Stimulated activated CD4-positive, alpha-beta T cell treated with anti-CD3 and anti-CD28 coated beads, Interleukin-4, amount 100 ng/mL, for 1 hour (primary cell): ENCODE results near the gene KRT71.

Experiments used
- DNase-seq: peaks from one replicate; pipeline ENCODE4 v3.0.0-alpha.2; 2020

KRT71 gene

DNA sequence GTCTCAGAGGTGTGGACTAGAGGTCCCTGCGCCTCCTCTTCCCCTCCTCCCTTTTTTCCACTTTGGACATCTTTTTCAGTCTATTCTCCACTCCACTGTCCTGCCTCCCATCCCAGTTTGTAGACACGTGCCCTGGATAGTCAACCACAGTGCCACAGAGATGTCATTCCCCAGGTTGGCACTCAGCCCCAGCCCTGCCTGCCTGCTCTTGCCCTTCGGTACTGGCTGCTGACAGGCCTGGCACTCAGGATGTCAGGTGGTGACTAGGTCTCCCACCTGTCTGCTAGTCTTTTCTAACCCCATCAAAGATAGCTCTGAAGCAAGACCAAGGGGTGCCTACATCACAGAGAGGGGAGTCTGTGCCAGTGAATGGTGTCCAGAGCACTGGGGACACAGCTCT, 15.8 kb downstream of the KRT71 start:
- no peak for DNase-seq

DNA sequence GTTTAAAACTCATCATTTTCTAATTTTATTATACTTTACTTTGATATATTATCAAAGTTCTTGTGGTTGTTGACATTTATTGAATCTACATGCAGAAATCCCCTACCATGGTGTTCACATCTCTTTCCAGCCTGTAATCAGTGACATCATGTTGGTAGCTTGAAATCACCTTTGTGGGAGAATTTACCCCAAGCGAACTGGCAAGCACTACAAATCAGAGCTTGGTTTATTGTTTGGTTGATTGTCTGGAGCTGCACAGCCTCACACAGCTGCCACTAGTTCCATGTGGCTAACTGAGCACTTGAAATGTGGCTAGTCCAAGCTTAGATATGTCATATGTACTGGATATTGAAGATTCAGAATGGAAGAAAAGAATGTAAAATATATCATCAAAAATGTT, 17.4 kb downstream of the KRT71 start:
- no peak for DNase-seq

DNA sequence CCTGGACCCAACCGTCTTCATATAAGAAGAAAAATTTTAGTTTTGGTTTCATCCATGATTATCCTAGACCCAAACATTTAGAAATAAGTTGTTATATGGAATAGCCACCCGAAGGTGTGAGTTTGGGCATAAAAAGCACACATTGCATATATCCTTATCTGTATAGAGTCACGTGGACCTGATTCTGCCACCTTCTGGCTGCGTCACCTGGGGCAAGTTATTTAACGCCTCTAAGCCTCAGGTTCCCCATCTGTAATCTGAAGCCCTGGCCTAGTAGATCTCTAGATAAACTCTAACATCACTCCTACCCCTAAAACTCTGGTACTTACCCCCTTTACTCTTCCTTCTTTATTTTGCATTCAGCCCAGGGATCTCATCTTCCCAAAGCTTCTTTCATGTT, 18.5 kb downstream of the KRT71 start:
- no peak for DNase-seq

DNA sequence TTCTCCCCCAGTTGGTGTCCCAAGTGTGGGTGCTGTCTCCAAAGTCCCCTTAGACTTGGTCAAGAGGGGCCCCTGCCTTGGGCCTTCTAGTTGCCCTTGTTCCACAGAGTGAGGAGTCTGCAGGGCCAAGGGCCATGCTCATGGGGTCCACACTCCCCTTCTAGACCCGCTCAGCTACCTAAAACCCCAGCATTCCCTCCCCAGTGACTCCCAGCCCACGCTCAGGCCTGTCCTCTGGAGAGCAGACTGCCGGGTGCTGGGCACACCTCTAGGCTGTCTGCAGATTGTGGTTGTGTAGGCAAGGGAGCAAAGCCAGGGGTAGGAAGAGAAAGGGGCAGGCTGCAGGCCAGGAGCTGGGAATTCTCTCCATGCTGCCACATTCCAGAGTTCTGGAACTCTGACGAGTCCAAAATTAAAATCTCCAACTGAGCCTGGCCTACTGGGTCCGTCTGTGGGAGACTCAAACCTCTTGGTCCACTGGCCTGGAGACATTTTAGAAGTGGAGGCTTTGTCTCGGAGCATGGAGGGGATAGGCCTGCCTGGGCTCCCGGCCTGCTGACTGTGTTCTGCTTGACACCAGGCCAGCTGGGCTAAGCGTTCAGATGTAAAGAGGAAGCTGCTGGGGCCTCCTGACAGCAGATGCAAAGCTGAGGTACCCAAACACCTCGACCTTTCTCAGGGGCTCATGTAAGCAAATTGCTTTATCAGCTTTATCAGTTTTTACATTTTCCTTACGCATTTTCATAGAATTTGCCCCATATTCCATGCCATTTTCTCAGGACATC, 19.1 kb downstream of the KRT71 start:
- DNase-seq: no peak

DNA sequence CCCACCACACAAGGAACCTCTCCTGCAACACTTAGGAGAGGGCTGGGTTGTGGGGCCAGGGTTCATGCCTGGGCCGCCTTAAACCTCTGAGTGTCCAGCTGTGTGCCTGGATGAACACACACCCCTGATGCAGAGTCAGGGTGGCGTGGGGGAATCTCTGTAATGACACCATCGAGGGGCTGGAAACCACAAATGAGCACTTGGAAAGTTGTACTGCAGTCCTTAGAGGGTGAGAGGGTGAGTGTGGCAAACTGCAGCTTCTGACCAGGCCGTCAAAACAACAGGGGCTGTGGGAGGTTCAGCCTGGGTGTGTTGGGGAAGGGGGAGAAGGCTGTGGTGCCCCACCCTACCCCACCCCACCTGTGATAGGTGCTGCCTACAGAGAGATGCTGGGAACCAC, 20.3 kb downstream of the KRT71 start:
- no peak for DNase-seq

DNA sequence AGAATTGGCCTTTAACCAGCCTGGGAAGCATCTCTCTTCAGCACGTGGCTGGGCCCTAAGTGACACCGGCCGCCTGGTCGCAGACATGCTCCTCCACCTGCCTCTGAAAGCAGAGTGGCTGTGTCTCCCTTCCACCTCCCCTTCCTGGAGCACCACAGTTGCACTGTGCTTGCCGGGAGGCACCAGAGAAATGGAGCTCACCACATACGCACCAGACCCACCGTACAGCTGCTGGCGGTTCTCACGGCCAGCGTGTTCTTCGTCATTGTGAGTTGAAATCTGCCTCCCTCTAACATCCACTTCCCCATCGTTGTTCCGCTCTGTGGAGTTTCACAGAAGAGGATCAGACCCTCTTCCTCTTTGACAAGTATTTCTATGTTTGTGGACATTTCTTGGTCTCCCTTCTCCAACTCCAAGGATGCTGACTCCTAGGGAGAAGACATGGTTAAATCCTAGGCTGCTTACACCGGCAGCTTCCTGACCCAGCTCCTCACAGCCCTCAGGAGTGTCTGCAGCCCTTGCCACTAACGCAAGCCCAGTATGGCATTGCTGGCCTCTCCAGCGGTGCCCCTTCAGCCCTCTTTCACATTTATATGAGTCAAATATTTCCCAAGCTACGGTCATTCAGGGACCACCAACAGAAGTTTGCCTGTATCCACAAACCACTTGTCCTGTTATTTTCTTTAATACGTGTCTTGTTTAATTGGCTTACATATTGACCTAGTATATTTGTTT, 21.2 kb downstream of the KRT71 start:
- DNase-seq: no peak

DNA sequence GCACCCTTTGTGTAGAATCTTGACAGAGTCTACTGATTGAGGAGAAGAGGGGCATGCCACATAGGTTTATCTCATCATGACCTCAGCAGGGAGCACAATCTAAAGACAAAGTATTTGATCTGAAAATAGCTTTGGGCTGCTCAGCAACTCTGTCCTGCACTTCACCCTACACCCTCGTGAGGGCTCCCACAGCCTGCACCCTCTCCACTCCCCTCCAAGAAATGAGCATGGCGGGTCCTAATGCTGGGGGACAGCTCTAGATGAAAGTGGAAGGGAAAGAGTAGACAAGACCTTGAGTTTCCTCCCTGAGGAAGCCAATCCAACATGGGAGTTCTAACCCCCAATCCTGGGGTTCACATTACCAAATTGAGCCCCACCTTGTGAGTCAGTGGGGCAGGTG, 22.0 kb downstream of the KRT71 start:
- no peak for DNase-seq

DNA sequence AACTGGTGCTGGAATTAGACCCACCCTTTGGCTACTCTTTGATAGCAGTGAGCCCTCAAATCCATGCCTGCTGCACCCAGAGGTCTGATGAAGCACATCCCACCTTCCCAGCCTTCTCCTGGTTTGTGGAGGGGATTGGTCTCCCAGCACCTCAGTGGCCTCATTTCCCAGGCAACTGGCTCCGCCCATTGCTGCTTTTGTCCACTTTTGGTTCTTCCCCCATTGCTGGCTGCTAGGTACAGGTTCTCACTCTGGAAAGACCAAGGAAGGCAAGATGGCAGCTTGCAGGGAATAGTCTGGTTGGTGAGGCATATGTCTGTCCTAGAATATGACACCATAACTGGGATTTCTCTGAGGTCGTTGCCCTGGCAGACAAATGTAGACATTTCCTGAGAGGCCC, 22.6 kb downstream of the KRT71 start:
- DNase-seq: no peak

DNA sequence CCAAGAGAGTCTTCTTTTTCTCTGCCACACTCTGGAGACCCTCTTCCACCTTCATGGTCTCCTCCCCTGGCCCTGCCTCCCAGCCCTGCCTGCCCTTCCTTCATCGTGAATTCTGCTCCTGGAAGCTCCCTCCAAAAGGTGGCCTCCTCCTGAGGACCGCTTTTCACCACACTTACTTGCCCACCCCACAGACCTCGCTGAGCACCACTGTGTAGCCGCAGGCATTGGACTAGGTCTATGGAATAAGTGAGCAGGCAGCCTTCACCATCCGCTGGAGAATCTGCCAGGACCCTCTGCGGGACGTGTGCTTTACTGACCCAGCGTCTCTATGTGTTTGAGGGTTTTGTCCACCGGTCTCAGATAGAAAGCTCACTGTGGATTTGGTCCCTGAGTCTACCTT, 23.1 kb downstream of the KRT71 start:
- DNase-seq: no peak

DNA sequence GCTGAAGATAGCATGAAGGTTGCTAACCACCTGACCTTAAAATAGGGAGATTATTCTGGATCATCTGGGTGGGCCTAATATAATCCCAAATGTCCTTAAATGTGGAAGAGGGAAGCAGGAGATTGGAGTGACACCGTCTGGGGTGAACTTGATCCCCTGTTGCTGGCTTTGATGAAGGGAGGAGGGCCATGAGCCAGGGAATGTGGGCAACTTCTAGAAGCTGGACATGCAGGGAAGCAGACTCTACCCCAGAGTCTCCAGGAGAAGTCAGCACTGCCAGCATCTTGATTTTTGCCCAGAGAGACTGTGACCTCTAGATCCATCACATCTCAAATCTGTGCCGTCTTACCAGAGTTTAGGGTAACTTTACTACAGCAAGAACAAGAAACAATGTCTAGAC, 23.5 kb downstream of the KRT71 start:
- no peak for DNase-seq

DNA sequence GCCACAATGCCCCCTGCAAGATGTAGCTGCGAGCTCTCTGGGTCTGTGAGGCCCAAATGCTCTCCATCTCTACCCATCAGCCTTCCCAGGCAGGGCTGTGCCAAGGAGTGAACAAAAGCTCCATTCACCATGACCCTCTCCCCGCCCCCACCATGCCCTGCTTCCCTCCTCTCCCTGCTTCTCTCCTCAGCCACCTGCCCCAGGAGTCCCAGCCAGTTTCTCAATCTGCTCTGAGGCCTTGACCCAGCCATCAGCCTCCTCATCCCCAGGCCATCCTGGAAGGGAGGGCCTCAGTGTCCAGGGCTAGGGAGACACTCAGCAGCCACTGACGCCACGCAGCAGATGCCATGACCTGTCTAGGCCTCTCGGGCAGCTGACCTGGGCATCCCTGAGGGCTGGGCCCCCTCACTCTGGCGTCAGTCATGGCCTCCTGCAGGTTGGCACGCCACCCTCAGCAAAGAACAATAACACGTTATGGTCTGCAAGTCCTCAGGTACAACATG, 24.3 kb downstream of the KRT71 start:
- no peak for DNase-seq

DNA sequence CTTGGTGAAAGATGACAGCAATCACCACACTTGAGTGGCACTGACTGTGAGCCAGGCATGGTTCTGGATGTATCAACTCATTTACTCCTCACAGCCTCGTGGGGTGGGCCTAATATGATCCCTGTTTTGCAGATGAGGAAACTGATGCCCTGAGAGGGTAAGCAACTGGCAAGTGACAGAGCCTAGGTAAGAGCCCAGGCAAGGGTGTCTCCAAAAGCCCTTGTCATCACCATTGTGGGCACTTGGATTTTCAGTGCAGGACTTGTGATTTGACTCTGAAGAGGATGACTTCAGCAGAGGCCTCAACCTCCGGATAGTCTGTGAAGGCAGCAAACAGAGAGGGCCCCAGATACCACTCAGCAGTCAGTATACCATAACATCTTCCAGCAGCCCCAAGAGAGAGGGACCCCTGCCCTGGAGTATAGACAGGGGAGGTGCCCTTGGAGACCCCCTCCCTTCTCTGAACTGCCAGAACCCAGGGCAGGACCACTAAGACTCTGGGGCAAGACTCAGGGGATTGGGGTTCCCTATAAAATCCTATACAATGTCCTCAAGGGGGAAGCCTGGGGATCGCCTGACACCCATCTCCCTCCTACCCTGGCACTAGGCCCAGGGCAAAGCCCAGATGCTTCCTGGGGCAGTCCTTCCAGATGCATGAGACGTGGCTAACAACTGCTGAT, 25.7 kb downstream of the KRT71 start:
- no peak for DNase-seq

DNA sequence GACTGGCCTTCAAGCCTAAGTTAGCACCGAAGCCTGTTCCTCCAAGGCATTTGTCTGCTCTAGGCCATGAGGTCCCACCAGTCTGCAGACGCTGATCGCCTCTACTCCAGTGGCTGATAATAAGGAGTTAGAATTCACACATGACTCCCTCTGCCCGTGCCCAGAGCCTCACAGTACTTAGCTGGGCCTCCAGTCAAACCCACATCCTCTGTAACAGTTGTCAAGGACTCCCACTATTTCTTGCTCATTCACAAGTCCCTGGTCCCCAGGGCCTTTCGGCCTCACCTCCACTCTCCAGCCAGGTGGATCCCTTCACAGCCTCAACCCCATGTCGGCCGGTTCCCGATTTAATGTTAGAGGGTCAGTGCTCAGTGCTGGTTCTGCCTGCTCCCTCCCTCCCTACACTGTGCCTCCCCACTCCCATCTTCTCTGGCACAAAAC, 26.4 kb downstream of the KRT71 start:
- DNase-seq: no peak

DNA sequence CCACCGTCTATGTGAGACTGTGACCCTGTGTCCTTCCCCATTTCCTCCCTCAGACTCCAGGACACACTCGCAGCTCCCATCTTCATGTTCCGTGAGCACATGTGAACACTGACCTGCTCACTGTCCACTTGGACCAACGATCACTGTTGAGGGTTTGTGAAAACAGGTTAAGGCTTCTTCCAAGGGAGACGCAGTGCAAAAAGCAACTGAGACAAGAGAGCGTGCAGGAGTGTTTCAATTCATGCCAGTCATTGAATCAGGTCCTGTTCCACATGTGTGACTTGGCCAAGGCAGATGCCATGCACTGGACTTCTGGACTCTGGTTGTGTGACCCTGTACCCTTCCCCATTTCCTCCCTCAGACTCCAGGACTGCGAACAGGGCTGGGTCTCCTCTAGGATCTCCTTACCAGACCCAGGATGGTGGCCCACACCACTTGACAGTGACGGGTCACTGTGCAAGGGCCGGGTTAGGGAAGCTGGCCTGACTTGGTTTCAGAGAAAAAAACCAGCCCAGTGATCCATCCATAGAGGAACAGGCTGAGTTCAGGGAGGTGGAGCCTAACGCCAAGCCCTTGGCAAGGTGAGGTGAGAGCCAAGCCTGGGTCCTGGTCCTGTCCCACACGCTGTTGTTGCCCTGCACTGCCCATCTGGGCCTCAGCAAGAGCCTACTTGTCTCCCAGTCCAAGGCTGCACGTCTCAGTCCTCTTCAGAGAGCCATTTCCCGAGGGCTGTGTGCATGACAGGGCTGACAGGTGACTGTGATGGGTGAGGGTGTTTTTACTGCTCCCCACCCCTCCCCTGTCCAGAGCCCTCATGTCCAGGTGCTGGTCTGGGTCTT, 27.1 kb downstream of the KRT71 start:
- DNase-seq: no peak

DNA sequence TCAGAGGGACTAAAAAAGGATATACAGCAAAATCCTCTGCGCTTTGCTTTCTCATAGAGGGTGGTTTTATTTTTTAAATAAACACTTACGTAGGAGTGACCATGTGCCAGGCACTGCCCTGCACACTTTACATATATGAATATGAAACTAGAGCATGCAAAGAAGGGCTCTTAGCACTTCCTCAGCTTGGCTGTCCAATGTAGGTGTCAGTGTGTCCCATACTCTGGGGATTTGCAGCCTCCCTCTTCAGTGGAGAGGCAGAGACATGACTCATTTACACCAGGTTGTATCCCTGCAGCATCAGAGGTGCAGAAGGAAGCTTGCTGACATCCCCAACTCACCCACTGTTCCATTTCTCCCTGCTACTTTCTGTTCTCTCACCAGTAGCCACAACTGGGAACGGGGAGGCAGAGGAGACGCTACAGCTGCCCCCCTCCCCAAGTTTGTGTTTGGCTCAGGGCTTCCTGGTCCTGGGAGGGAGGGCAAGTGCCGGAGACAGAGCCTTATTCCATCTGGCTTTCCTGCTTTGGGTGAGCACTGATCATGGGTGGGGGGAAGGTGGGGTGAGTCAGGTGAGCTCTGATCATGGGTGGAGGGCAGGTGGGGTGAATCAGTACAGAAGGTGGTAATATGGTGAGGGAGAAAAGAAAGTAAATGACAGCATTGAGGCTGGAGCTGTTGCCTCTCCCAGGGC, 27.9 kb downstream of the KRT71 start:
- no peak for DNase-seq

DNA sequence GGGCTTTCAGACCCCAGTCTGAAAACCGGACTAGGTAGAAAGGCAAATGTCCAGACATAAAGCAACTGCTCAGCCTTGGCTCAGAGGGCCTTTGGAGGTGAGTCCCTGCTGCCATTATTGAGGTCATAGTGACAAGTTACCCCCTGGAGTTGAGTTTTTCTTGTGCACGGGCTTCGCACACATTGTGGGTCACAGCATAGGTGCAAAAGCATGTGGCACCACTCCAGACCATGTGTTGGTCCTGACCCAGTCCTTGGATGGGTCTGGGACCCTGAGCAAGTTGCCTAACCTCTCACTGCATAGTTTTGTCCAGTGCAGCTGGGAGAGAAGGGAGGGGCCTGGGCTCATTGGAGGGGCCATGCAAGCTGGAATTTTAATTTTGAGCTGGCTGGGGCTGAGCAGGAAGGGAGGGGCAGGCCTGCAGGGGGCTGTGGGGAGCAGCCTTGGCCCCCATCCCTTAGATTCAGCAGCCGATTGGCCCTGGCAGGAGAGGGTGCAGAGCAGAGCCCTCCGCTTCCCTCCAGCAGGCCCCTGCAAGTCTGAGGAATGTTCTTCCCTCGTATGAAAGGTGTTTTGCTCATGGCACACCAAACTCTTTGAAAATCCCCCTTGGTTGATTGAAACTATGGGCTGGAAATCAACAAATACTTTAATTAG, 28.6 kb downstream of the KRT71 start:
- no peak for DNase-seq

DNA sequence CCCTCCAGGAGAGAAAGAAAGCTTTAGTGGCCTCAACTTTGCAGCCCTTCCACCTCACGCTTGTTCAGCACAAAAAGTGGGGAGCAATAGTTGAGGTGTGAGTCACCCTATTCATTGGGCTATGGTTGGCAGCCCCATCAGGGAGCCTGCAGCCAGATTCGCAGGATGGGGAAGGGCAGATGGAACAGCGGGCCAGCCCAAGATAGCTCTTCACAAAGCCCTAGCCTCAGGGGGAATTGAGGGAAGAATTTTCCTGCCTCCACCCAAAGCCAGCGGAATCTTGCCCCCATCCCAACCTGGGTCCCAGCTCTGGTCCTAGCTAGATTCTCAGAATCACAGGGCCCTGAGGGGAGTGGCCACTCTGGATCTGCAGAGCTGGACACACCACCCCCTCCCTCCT, 29.1 kb downstream of the KRT71 start:
- DNase-seq: no peak

DNA sequence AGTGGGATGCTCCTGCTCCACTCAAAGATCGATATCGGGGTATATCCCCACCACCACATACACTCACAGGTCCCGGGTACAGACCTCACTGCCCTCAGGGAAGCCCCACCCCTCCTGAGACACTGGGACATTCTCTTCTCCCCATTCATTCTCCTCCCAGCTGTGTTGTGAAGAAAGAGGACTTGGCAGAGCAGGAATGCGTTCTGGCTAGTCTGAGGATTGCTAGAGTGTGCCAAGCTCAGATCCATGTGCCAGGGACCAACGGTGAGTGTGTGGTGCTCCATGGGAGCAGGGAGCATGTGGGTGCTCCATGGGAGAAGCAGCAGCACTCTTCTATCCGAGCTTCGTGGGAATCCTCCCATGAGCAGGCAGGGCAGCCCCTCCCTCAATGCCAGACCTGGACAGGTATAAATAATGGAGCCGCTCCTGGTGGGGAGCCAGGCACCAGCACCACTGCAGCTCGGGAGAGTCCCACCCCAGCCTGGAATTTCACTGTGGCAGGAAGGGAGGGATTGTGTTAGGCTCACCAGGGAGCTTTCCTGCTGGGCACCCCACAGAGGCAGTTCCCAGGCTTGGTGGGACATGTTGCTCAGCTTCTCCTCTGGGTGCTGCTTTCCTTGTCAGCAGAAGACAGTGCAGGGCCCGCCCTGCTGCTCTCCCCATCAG, 30.5 kb downstream of the KRT71 start:
- no peak for DNase-seq

DNA sequence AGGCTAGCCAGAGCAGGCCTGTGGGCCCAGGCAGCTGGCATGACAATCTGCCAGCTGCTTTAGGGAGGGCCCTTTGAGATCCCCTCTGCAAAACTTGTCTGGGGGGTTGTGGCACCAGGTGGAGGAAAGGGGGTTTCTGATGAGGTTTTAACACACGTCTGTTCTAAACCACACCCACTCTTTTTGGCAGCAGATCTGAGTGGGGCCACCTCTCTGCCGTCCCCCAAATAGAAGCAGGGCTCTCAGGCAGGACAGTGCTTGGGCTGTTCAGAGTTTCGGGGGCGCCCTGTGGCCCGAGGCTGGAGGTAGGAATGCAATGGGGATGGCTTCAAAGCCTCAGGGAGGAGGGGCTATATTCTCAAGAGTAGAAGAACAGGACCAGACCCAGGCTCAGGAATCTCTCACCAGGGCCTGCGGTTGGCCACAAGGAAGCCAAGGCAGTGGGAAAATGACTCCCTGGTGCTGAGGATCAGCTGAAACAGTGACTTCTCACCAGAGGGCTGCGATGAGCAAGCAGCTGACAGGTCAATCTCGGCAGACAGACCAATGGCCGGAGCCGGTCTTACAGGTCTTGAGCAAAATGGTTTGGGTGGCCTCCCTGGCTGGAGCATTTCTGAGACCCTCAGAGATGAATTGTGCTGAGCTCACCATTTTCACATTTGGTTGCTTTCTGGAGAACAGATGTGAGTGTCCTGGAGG, 31.2 kb downstream of the KRT71 start:
- DNase-seq: no peak

DNA sequence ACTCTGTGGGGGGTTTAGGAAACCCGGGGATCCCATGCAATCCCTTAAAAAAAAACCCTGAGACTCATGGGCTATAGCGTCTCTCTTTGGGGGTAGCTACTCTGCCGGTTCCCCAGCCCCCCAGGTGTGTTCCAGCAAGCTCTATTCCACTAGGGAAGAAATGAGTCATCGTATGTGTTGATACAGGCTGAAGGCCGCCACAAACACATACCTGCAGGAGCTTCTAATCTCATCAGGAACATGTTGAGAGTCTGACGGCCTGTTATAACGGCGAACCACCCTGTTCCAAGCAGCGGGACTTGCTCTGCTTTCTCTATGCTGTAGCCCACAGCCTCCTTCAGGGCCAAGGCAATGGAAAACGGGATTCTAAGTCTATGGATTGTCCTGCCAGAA, 31.8 kb downstream of the KRT71 start:
- DNase-seq: no peak
